Limb (tissue), 2 donors: ENCODE results near the gene POLR2J3.
"Not testable (repeated sequence)": the region's sequence is repeated elsewhere in the genome, so short reads cannot be mapped to it uniquely, and the experiment has no call there.

Source experiments
- DNase-seq, 2 donors: peaks; one replicate each; pipeline ENCODE4 v3.0.0-alpha.2; 2016; ENCODE audit errors: extremely low spot score in 2 of 2

Gene POLR2J3

GRCh38 chr7:102572261-102573239 is at the start of gene POLR2J3:
POLR2J3 (minus strand) TSS chr7:102572583; CDS start chr7:102572521, 62 bp downstream.
- peak; percentile 33 to 100 for DNase-seq

GRCh38 chr7:102618122-102618521 is 45.7 kb upstream of the POLR2J3 start:
- peak in 1 of 2 donors; percentile 20 for DNase-seq

GRCh38 chr7:102616507-102617125 is 44.2 kb upstream of the POLR2J3 start, which contains the start of gene RASA4:
RASA4 (minus strand) TSS chr7:102616756; CDS start chr7:102616689, 67 bp downstream.
- DNase-seq = peak in 1 of 2 donors; percentile 80

- not testable (repeated sequence) for DNase-seq
Observed at GRCh38 chr7:102615930-102616329, 43.5 kb upstream of the POLR2J3 start.

GRCh38 chr7:102614873-102615272 is 42.5 kb upstream of the POLR2J3 start:
- not testable (repeated sequence) for DNase-seq

- DNase-seq = not testable (repeated sequence)
Observed at GRCh38 chr7:102614346-102614697, 41.9 kb upstream of the POLR2J3 start.

GRCh38 chr7:102613575-102614345 is 41.4 kb upstream of the POLR2J3 start:
- not testable (repeated sequence) for DNase-seq

GRCh38 chr7:102611675-102612325 is 39.4 kb upstream of the POLR2J3 start:
- DNase-seq = peak in 1 of 2 donors; percentile 70

- not testable (repeated sequence) for DNase-seq
Observed at GRCh38 chr7:102611013-102611674, 38.8 kb upstream of the POLR2J3 start.

GRCh38 chr7:102610441-102610840 is 38.1 kb upstream of the POLR2J3 start:
- DNase-seq = not testable (repeated sequence)

GRCh38 chr7:102609734-102610133 is 37.4 kb upstream of the POLR2J3 start:
- not testable (repeated sequence) for DNase-seq

GRCh38 chr7:102606848-102607247 is 34.5 kb upstream of the POLR2J3 start:
- DNase-seq = not testable (repeated sequence)

- DNase-seq = not testable (repeated sequence)
Observed at GRCh38 chr7:102604431-102605145, 32.2 kb upstream of the POLR2J3 start.

- DNase-seq = not testable (repeated sequence)
Observed at GRCh38 chr7:102602317-102602716, 29.9 kb upstream of the POLR2J3 start.

GRCh38 chr7:102599699-102600098 is 27.3 kb upstream of the POLR2J3 start:
- not testable (repeated sequence) for DNase-seq

- DNase-seq = not testable (repeated sequence)
Observed at GRCh38 chr7:102596036-102596435, 23.7 kb upstream of the POLR2J3 start.

GRCh38 chr7:102593637-102594334 is 21.4 kb upstream of the POLR2J3 start:
- not testable (repeated sequence) for DNase-seq

- not testable (repeated sequence) for DNase-seq
Observed at GRCh38 chr7:102592477-102593019, 20.2 kb upstream of the POLR2J3 start.

- DNase-seq = not testable (repeated sequence)
Observed at GRCh38 chr7:102589857-102590256, 17.5 kb upstream of the POLR2J3 start.
